TTC549 (cell line): ENCODE data around the gene TNKS2.
A peak's percentile ranks its signal among the peaks of the same experiment; 100 is the strongest.
"Not testable (repeated sequence)": the region's sequence is repeated elsewhere in the genome, so short reads cannot be mapped to it uniquely, and the experiment has no call there.

ENCODE experiments used
- FAIRE-seq: peaks from 2 replicates; lab custom pipeline; 2012; peaks lifted over from hg19 to GRCh38; lab: Jason Lieb, UNC

Gene TNKS2

GRCh38 chr10:91875779-91876178, 77.6 kb downstream of the TNKS2 start:
- FAIRE-seq, result no peak

DNA sequence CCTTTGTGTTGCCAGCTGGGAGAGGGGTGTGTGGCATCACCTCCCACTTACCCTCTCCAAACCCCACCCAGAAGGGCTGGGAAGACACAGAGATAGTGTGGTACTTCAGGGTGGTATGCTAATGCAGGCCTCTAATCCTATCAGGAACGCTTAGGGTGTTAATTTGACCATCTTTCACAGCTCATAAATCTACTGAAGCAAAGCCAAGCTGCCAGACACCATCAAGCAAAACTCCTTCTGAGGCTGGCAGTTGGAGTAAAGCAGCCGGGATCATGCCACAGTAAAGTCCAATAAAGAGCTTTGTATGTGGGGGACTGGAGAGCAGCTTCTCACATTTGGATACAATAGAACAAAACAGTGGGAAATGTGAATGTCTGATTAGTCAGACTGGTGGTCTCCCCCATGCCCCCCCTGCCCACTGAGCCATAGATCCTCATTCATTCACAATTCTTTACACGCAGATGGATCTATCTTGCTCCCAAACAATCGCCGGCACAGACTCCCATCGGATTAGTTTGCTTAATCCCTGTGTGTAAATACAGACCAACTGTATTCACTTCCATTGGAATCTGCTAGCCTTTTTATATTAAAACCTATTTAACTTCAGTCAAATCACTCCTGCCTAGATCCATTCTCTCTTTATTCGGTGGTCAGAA, 81.4 kb downstream of the TNKS2 start:
- FAIRE-seq, result peak; percentile 47

DNA sequence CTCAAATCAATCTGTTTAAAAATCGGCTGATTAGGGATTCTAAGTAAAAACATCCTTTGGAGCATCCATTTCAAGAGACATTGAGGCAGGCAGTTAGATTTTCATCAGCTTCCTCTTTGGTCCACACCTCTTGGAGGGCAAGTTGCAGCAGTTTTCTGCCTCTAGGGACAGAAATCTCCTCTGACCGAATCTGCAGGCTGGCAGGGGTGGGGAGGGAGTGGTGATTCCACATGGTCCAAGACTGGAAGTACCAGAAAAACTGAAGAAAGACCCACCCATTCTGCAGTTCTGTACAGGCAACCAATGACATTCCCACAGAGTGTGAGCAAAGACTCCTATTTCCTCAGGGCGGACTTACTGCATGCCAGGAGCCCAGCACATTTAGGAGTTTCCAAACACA, 82.1 kb downstream of the TNKS2 start:
- peak; percentile 95 for FAIRE-seq

DNA sequence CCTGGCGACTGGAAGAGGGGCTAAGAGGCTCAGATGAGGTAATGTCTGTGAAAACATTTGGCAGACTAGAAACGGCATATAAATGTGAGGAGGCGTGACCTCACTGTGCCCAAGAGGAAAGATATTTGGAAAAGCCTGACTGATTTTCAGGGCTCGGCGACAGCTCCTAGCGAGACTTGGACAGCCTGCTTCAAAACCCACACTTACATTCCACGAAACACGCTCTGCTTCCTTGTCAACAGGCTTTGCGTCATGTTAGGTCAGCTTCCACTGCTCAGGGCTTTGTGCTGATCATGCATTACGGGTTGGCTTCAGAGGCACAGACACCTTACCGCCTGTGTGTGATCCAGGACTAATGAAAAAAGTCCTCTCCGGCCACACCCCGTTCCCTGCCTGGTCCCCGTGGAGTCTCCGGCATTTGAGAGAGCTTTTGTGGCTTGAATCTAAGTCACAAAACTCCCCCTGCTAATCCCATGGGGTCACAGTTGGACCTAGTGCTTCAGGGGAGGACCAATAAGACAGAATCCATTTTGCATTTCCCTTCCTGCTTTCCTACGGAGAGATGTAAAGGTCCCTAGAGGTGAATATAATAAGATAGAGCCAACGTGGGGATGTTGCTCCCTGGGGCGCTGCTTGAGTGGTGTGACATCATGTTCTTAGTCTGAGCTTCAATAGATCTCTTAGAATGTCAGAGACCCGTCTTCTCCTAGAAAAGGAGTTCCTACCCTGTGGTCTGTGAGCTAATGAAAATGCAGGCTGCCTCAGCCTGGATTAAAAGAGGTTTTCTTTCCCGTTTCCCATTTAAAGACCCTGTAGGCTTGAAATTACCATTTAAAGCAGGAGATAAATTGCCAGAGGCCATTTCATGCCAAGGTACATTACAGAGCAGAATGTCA, 85.6 kb downstream of the TNKS2 start:
- FAIRE-seq, result peak; percentile 96

- FAIRE-seq, result no peak
These were observed 86.3 kb downstream of the TNKS2 start for GRCh38 chr10:91884536-91884935.

DNA sequence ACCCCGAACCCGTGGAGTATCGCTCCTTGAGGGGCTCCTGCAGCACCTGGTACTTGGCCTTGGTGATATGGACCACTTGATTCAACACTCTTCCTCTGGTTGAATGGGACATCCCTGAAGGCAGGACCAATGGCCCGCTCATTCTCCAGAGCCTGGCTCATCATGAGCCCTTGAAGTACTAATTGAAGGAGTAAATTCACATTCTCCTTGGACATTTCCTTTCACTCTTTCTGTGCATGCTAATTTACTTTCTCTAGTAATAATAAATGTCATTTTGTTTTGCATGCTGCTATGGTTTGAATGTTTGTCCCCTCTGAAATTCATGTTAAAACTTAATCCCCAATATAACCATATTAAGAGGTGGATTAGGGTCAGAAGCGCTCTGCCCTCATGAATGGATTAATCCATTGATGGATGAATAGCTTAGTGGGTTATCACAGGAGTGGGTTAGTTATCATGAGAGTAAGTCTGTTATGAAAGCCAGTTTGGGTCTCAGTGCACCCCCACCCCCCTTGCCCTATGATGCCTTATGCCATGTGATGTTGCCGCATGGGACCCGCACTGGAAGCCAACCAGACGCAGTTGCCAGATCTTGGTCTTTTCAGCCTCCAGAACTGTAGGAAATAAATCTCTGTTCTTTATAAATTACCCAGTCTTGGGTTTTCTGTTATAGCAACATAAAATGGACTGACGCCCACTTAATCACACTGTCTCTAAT, 87.3 kb downstream of the TNKS2 start:
- no peak for FAIRE-seq

DNA sequence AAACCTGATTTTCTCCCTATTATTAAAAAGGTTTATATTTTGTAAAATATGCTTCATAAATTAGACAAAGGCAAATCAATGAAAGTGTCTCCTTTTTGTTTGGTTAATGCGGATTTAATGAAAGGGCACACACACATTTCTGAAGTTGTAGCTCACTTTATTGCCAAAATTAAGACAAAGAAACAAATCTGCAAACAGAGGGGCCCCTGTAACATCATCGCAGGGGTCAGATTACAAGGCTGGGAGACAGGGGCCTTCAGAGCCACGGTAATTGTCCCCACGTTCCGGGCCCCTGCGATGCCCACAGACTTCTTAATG, 88.7 kb downstream of the TNKS2 start:
- peak; percentile 89 for FAIRE-seq

GRCh38 chr10:91887272-91888076, 89.2 kb downstream of the TNKS2 start:
- FAIRE-seq, result no peak

GRCh38 chr10:91891125-91892001, 93.1 kb downstream of the TNKS2 start:
- peak; percentile 91 for FAIRE-seq

- FAIRE-seq, result no peak
These were observed 94.8 kb downstream of the TNKS2 start for GRCh38 chr10:91893051-91893450.

GRCh38 chr10:91894261-91894685, 96.0 kb downstream of the TNKS2 start:
- FAIRE-seq, result not testable (repeated sequence)

DNA sequence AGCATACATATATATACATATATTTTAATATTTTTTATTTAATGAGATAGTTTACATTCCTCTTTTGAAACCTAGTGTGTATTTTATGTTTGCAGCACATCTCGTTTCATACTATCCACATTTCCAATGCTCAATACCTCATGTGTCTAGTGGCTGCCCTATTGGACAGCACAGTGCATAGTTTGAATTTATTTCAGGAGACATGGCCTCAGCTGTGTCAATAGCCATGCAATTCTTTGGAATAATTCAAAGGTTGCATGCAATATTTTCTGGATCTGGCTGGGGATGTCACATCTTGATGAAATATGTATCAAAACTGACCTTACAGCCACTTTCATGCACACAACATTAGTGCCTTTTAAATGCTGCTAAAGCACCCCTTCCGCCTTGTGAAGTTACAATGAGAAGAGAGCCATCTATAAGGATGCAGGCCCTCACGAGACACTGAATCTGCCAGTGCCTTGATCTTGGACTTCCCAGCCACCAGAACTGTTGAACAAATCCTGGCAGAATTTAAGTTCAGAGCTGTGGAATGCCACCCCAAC, 98.1 kb downstream of the TNKS2 start:
- no peak for FAIRE-seq

DNA sequence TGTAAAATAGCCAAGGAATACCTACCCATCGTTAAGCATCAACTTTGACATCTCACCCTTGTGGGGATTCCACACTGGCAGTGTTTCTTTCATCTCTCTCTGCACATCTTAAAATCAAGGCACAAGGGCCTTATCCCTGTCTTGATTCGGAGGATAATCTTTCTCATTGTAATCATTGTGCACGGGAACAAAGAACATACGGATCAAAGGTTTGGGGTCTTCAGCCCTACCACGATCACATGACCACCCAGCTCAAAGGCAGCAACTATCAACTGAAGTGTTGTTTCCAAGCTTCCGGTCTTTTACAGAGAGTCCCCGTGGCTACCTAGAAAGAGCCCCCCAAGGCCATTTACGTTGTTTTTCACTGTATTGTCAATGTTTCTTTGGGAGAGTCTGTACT, 99.2 kb downstream of the TNKS2 start:
- FAIRE-seq, result no peak

DNA sequence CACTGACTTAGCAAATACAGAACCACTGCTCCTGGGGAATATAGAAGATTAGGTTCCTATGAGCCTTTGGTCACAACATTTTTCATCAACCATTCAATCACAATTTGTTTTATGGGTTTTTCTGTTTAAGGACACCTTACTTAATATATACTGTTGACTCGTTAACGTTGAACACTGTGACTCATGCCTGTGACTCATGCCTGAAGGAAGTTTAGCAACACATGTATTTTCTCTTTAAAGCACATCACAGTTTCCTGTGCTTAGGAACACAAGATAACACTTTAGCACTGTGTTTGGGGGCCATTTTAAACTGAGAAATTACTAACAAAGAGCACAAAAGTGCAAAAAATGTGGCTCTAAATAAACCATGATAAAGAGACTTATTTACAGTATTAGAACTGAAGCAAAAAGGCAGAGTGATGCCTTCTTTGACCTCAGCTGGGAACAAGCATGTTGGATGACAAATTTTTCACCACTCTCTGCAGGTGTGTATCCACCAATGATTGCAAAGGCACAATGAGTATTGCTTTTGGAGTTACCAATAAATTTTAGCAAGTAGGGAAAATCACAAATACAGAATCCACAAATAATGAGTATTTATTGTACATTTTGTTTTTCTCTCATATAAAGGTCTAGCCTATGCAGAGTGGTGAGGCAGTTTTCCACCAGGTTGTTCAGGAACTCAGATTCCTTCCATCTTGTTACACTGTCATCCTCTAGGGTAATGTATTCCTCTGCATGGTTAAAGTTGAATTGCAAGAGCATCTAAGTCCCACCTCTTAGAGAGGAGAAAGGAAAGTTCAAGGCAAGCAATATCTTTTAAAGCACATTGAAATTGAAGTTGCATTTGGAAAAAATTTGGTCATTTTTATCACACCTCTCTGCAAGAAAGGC, 103.8 kb downstream of the TNKS2 start:
- peak; percentile 97 for FAIRE-seq

GRCh38 chr10:91907033-91907594, 108.9 kb downstream of the TNKS2 start:
- FAIRE-seq, result no peak

GRCh38 chr10:91907914-91908336, 109.7 kb downstream of the TNKS2 start:
- no peak for FAIRE-seq

GRCh38 chr10:91908337-91909116, 110.3 kb downstream of the TNKS2 start:
- no peak for FAIRE-seq

- peak; percentile 86 for FAIRE-seq
These were observed 111.0 kb downstream of the TNKS2 start, which contains the start of gene FGFBP3 for GRCh38 chr10:91909117-91909677. Gene FGFBP3 (minus strand): TSS chr10:91909486. CDS start chr10:91908969, 517 bp downstream.
